ENCODE data around the gene GID8. TPM values are rescaled to one million over a fixed set of nuclear protein-coding genes. Genes with fewer than 3 reads are reported as not detected.

GID8 gene
- total and polyA plus RNA-seq, 2 donors (not counting 1 experiment from before 2014, with no cell fraction given), result 12.4 to 47.4 TPM

DNA sequence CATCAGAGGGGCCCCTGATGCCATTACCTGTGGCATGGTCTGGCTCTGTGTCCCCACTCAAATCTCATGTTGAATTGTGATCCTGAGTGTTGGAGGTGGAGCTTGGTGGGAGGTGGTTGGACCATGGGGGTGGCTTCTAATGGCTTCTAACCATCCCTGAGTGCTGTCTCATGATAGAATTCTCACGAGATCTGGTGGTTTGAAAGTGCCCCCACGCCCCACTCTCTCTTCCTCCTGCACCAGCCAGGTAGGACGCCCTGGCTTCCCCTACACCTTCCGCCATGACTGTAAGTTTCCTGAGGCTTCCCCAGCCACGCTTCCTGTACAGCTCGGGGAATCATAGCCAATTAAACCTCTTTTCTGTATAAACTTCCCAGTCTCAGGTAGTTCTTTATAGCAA lies 53.9 kb downstream of the GID8 start:
- H3K79me2 ChIP-seq (ENCODE audit: control insufficient read depth, insufficient read depth, low read length), result no peaks in the 10 kb centered on the region
- ChIA-PET POLR2A (no interaction called here), CTCF (interaction anchor here (1.0 kb wide), 1 partner anchor 12 kb away, joined by 3 read pairs; no protein-coding TSS in a partner anchor)
- Mint-ChIP-seq H3K27me3 (peaks cover 41% of the 10 kb centered on the region), H3K4me3 (no peak overlapping the region), H3K9me3 (ENCODE audit: insufficient read depth) (no peaks in the 10 kb centered on the region), H3K4me1 (peaks cover 5% of the 10 kb centered on the region), H3K27ac (no peak overlapping the region)
- H2AFZ ChIP-seq (ENCODE audit: insufficient read depth, low read depth, low read length, poor library complexity, severe bottlenecking), result no peak overlapping the region
- no peak for ATAC-seq (ENCODE audit: low read depth)
- H3K27ac ChIP-seq (ENCODE audit: low read length in 2 of 2), result no peak overlapping the region
- no peak for TF ChIP-seq EZH2 (IDR thresholded peaks at IDR 0.05; ENCODE audit: borderline replicate concordance, insufficient read depth, low read depth, low read length, poor library complexity, severe bottlenecking)
- TF ChIP-seq, protein P1, sequence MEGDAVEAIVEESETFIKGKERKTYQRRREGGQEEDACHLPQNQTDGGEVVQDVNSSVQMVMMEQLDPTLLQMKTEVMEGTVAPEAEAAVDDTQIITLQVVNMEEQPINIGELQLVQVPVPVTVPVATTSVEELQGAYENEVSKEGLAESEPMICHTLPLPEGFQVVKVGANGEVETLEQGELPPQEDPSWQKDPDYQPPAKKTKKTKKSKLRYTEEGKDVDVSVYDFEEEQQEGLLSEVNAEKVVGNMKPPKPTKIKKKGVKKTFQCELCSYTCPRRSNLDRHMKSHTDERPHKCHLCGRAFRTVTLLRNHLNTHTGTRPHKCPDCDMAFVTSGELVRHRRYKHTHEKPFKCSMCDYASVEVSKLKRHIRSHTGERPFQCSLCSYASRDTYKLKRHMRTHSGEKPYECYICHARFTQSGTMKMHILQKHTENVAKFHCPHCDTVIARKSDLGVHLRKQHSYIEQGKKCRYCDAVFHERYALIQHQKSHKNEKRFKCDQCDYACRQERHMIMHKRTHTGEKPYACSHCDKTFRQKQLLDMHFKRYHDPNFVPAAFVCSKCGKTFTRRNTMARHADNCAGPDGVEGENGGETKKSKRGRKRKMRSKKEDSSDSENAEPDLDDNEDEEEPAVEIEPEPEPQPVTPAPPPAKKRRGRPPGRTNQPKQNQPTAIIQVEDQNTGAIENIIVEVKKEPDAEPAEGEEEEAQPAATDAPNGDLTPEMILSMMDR (IDR thresholded peaks at IDR 0.05), result no peak
- H3K9ac ChIP-seq (ENCODE audit: low read length), result no peak overlapping the region
- DNase-seq, result no peak
- peaks cover 6 to 7% of the 10 kb centered on the region in 2 donors for H3K4me1 ChIP-seq (ENCODE audit: control insufficient read depth in 2 of 2, insufficient read depth in 2 of 2, low read length in 2 of 2)
- no peaks in the 10 kb centered on the region for H4K20me1 ChIP-seq (ENCODE audit: control insufficient read depth, insufficient read depth, low read length, poor library complexity, severe bottlenecking)
- no peaks in the 10 kb centered on the region for H3K36me3 ChIP-seq (replicated peaks in 1 of 2; ENCODE audit: control extremely low read depth in 1 of 2, control insufficient read depth in 1 of 2, extremely low read depth in 1 of 2, insufficient read depth in 2 of 2, low read length in 1 of 2)
- WGBS (ENCODE audit: insufficient coverage), result no CpG with 5 or more reads among the region's 6 CpGs
- H3K4me3 ChIP-seq (ENCODE audit: control extremely low read depth in 1 of 5, extremely low read depth in 1 of 5, insufficient read depth in 1 of 5, low read depth in 2 of 5, low read length in 4 of 5), result no peak overlapping the region
- H3K4me2 ChIP-seq (replicated peaks; ENCODE audit: low read depth, low read length, poor library complexity, severe bottlenecking), result no peak overlapping the region
- no peaks in the 10 kb centered on the region for H3K9me3 ChIP-seq (ENCODE audit: control extremely low read depth in 1 of 3, control insufficient read depth in 2 of 3, insufficient read depth in 1 of 3, low read length in 2 of 3)
- intact Hi-C loops (cut with micrococcal nuclease), result no loop called here
- H3K27me3 ChIP-seq (replicated peaks in 1 of 4; ENCODE audit: control extremely low read depth in 1 of 4, control insufficient read depth in 3 of 4, insufficient read depth in 4 of 4, low read length in 3 of 4), result peaks cover 0 to 24% (median under 1%) of the 10 kb centered on the region in 4 experiments

DNA sequence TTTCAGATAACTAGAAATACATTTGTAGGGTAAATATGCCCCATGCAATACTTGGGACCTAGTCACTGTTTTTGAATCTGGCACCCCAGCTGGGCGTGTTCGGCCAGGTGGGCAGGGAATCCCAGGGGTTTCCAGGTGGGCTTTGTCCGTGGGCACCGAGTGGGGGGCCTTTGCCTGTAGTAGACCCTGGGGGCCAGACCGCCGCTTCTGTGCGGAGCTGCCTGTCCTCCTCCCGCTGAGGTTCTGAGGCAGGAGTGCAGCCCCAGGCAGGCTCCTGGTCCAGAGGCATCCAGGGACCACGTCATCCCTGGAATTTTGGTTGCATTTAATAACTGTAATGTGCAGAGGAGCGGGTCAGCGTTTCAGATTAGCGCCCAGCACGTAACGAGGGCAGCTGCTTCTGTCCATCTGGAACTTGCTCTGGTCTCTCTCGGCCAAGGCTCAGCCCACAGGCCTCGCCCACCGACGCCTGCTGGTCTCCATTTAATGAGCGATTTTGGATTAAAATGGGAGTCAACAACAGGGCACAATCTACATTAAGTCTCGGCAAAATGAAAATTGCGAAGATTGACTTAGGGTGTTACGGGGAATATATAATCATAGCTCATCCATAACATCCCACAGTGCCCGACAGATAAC lies 56.0 kb downstream of the GID8 start:
- ATAC-seq (ENCODE audit: low read depth), result no peak
- whole genome bisulfite sequencing (ENCODE audit: insufficient coverage), result 92% methylated on average over 20 of the region's 23 CpGs
- ChIA-PET CTCF (interaction anchor here (1.0 to 1.1 kb wide), 2 partner anchors 15 to 22 kb away, joined by 3 read pairs; no protein-coding TSS in a partner anchor), POLR2A (no interaction called here)
- Histone ChIP-seq H3K27ac (ENCODE audit: low read length in 2 of 2) (no peak overlapping the region), H4K20me1 (ENCODE audit: control insufficient read depth, insufficient read depth, low read length, poor library complexity, severe bottlenecking) (no peaks in the 10 kb centered on the region), H3K36me3 (replicated peaks in 1 of 2; ENCODE audit: control extremely low read depth in 1 of 2, control insufficient read depth in 1 of 2, extremely low read depth in 1 of 2, insufficient read depth in 2 of 2, low read length in 1 of 2) (no peaks in the 10 kb centered on the region), H3K4me3 (ENCODE audit: control extremely low read depth in 1 of 5, extremely low read depth in 1 of 5, insufficient read depth in 1 of 5, low read depth in 2 of 5, low read length in 4 of 5) (no peak overlapping the region), H3K9me3 (ENCODE audit: control extremely low read depth in 1 of 3, control insufficient read depth in 2 of 3, insufficient read depth in 1 of 3, low read length in 2 of 3) (no peaks in the 10 kb centered on the region), H2AFZ (ENCODE audit: insufficient read depth, low read depth, low read length, poor library complexity, severe bottlenecking) (no peak overlapping the region), H3K9ac (ENCODE audit: low read length) (no peak overlapping the region), H3K4me1 (ENCODE audit: control insufficient read depth in 2 of 2, insufficient read depth in 2 of 2, low read length in 2 of 2) (peaks cover 3% of the 10 kb centered on the region in 2 donors), H3K4me2 (replicated peaks; ENCODE audit: low read depth, low read length, poor library complexity, severe bottlenecking) (no peak overlapping the region), H3K79me2 (ENCODE audit: control insufficient read depth, insufficient read depth, low read length) (no peaks in the 10 kb centered on the region), H3K27me3 (replicated peaks in 1 of 4; ENCODE audit: control extremely low read depth in 1 of 4, control insufficient read depth in 3 of 4, insufficient read depth in 4 of 4, low read length in 3 of 4) (peaks cover 0 to 29% (median 1%) of the 10 kb centered on the region in 4 experiments)
- TF ChIP-seq, protein P1 (IDR thresholded peaks at IDR 0.05), result no peak
- TF ChIP-seq EZH2 (IDR thresholded peaks at IDR 0.05; ENCODE audit: borderline replicate concordance, insufficient read depth, low read depth, low read length, poor library complexity, severe bottlenecking), result no peak
- Mint-ChIP-seq H3K9me3 (ENCODE audit: insufficient read depth) (no peaks in the 10 kb centered on the region), H3K4me1 (peaks cover 3% of the 10 kb centered on the region), H3K4me3 (no peak overlapping the region), H3K27ac (no peak overlapping the region), H3K27me3 (peaks cover 48% of the 10 kb centered on the region)
- no peak for DNase-seq
- intact Hi-C loops (cut with micrococcal nuclease), result no loop called here
